Suppressor macrophage treated with lipopolysaccharide for 4 hours (primary cell): Measurements from ENCODE around the gene IFRD2.
"Not testable (repeated sequence)": the region's sequence is repeated elsewhere in the genome, so short reads cannot be mapped to it uniquely, and the experiment has no call there.

Source experiments
- DNase-seq: peaks from one replicate; pipeline ENCODE4 v3.0.0-alpha.2; 2020

Gene IFRD2

DNA sequence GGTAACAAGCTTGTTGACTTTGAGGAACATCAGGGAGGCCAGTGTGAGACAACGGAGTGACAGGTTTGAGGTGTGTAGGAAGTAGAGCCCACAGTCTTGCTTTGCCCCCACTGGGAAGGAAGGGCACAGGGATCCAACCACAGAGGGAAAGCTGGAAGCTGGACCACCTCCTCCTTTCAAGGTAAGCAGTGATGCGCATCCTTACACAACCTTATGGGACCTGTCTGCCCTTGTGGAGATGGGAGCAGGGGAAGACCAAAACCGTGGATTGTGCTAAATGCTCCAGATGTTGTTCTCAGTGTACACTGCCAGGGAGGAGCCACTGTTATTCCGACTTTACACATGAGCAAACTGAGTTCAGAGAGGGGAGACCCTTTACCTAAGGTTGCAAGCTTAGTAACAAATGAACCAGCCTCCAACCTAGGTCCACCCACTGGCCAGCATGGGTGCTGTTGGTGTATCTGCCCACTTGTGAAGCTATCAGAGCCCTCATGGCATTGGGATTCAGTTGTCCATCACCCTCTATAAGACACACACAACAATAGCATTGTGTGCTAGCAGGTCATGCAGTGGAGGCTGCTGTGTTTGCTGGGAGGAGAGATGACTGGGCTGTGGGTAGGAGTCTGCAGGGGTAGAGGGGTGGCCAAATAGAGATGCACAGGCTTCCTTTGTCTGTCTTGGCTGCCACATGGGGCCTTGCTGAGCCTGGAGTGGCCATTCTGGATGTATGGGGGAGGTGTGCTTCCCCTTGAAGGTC, 13.9 kb downstream of the IFRD2 start:
- DNase-seq, result no peak

DNA sequence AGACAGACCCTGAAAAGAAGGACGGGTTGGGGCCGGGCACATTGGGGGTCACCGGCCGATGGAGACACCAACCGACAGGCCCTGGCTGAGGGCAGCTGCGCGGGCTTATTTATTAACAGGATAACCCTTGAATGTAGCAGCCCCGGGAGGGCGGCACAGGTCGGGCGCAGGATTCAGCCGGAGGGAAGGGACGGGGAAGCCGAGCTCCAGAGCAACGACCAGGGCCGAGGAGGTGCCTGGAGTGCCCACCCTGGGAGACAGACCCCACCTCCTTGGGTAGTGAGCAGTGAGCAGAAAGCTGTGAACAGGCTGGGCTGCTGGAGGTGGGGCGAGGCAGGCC, 15.5 kb downstream of the IFRD2 start:
- no peak for DNase-seq

DNA sequence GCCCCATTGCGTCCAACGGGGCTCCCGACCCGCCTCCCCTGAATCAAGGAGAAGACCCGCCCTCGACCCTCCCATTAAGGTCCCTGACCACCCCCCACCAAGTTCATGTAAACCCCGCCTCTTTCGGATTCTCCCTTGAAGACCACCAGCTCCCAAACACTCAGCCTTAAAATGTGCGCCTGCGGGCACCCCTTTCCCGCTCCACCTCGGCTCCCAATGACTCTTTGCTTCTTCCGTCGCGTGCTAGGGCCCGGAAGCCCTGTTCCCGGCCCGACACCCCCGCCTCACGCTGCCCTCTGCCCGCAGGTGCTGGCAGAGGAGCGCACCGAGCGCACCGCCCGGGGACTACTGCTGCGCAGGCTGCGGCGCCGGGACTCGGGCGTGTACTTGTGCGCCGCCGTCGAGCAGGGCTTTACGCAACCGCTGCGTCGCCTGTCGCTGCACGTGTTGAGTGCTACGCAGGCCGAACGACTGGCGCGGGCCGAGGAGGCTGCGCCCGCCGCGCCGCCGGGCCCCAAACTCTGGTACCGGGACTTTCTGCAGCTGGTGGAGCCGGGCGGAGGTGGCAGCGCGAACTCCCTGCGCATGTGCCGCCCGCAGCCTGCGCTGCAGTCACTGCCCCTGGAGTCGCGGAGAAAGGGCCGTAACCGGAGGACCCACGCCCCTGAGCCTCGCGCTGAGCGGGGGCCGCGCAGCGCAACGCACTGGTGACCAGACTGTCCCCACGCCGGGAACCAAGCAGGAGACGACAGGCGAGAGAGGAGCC, 16.1 kb downstream of the IFRD2 start:
- no peak for DNase-seq

GRCh38 chr3:50275141-50275995, 16.9 kb downstream of the IFRD2 start:
- DNase-seq, result no peak

DNA sequence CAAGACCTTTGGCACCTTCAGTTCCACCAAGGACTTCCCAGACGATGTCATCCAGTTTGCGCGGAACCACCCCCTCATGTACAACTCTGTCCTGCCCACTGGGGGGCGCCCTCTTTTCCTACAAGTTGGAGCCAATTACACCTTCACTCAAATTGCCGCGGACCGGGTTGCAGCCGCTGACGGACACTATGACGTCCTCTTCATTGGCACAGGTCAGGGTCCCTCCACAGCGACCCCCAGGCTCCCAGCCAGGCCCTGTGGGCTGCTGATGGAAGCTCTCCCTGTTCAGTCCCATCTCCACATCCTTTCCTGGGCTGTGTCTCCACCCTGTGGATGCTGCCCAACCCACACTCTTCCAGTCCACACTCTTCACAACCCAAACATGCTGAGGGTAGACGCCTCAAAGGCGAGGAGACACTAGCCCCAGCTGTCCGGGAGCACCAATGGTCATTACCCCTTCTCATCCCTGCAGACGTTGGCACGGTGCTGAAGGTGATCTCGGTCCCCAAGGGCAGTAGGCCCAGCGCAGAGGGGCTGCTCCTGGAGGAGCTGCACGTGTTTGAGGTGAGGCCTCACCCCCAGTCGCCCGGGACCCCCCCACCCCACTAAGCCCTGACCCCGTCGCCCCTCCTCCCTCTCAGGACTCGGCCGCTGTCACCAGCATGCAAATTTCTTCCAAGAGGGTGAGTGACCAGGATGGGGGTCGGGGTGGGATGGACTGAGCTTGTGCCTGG, 17.7 kb downstream of the IFRD2 start:
- DNase-seq, result peak; percentile 49

DNA sequence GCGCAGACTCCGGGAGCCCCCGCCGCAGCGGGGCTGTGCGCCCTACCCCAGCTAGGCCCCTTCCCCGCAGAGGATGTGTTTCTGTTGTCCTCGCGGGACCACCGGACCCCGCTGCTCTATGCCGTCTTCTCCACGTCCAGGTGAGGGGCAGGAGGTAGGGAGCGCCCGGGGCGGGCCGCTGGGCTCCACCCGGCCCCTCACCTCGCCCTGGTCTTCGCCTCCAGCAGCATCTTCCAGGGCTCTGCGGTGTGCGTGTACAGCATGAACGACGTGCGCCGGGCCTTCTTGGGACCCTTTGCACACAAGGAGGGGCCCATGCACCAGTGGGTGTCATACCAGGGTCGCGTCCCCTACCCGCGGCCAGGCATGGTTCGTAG, 18.6 kb downstream of the IFRD2 start:
- no peak for DNase-seq

DNA sequence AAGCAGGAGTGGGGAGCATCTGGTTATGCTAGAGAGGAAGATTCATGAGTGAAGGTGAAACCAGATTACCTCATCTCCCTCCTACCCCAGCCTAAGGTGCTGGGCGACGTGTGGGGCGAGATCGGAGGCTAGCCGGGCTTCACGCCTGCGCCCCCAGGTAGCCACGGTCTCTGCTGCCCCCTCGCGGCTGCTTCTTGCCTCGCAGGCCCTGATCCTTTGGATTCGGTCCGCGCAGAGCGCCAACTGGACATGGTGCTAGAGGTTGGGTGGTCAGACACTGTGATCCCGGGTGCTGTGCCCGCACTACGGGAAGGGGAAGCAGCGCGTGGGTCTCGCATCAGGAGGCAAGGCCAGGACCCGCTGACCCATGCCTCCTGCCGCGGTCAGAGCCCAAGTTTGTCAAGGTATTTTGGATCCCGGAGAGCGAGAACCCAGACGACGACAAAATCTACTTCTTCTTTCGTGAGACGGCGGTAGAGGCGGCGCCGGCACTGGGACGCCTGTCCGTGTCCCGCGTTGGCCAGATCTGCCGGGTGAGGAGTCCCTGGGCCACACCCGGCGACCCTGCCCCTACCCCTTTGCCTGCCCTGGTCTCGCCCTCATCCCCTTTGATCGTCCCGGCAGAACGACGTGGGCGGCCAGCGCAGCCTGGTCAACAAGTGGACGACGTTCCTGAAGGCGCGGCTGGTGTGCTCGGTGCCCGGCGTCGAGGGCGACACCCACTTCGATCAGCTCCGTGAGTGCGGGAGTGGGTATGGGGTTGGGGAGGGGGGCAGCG, 19.1 kb downstream of the IFRD2 start:
- DNase-seq, result peak; percentile 92

DNA sequence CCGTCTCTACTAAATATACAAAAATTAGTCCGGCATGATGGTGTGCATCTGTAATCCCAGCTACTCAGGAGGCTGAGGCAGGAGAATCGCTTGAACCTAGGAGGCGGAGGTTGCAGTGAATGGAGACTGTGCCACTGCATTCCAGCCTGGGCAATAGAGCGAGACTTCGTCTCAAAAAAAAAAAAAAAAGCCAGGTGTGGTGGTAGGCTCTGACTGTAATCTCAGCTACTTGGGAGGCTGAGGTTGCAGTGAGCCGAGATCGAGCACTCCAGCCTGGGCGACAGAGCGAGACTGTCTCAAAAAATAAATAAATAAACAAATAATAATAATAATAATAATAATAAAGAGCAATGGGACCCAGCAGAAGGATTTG, 19.7 kb downstream of the IFRD2 start:
- not testable (repeated sequence) for DNase-seq

GRCh38 chr3:50271314-50271936, 20.8 kb downstream of the IFRD2 start:
- DNase-seq, result no peak

GRCh38 chr3:50270422-50271224, 21.6 kb downstream of the IFRD2 start:
- no peak for DNase-seq

- no peak for DNase-seq
Observed at GRCh38 chr3:50269977-50270413, 22.2 kb downstream of the IFRD2 start.

DNA sequence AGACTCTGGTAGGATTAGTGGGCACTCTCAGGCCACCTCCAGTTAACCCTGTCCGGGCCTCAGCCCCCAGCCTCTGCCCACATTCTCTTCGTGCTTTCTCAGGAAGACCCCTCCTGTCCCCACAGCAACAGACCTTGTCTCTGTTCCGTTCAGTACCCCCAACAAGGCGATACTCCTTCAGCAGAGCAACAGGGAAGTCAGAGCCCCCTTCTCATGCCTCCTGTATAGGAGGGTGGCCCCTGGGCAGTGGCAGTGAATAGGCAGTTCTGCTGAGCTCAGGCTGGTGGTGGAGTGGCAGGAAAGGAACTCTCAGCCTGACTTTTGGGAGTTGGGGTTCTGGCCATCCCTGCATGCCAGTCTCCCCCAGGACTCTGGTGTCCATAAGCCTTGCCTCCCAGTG, 22.8 kb downstream of the IFRD2 start:
- DNase-seq, result no peak

DNA sequence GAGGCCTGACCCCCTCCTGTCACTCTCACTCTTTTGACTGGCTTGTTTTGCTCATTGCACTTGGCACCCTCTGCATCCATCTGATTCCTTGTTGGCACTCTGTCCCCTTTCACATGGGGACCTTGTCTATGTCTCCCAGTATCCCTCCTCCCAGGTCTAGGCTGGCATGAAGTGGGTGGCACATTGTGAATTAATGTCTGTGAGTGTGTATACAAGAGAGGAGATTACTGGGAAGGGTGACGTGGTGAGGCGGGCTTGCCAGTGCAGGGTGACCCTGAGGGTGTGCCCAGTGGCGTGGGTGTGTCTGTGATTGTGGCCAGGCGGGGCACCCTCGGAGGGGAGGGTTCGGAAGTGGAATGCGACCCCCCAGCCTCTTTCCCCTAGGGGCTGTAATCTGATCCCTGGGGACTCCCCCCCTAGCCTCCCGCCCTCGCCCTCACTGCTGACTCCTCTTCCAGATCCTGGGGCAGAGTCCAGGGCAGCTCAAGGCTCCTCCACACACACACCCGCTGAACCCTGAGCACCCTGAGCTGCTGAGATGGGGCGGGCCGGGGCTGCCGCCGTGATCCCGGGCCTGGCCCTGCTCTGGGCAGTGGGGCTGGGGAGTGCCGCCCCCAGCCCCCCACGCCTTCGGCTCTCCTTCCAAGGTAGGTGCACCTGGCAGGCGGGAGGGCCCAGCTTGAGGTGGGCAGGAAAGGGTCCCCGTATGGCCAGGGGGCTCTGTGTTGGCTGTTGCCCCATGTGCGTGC, 23.4 kb downstream of the IFRD2 start, which contains the start of gene SEMA3B:
SEMA3B (plus strand) TSS at position 445 of the 749 bp plus-strand sequence; CDS start at position 539, 94 bp downstream.
- DNase-seq, result no peak

GRCh38 chr3:50268276-50268675, 24.0 kb downstream of the IFRD2 start:
- no peak for DNase-seq

DNA sequence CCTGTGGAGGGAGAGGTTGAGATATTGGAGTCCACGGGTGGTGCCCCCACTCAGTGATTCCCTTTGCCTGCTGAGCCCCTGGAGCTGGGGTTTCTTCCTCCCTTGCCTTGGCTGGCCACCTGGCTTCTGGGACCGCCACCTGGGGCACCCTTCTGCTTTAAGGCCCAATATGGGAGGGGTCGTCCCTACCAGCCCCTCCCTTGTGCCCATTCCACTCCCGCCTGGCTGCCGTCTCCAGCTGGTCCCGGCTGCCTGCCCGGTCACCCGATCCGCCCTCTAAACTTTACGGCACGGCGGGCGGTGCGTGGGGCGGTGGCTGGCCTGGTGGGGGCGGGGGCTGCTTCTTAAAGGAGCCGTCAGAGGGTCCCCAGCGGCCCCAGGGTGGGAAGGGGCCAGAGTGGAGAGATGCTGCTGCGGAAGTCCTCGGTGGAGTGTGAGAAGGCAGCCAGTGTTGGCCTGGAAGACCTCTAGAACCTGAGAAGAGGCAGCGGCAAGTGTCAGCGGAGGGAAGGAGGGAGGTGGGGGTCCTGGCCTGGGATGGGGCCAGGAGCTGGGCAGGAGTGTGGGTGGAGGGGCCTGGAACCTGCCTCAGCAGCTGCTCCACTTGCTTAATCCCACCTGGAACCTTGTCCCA, 24.8 kb downstream of the IFRD2 start:
- no peak for DNase-seq

DNA sequence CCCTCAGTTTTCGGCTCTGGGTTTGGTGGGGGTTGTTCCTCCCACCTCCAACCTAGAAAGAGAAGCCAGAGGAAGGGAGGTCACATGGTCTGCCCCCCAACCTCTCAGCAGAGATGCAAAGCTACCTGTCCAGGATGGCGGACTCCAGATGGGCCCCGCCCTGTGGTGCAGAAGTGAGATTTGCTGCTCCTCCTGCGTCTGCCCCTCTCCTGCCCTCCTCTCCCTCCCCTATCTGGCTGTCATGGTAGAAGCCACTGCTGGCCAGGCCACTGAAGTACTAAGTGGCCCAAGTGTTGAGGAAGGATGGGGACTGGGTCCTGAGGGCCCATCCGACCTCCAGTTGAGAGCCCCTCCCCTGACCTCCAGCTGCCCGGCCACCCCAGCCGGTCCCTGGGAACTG, 25.4 kb downstream of the IFRD2 start:
- no peak for DNase-seq

GRCh38 chr3:50266017-50266416, 26.2 kb downstream of the IFRD2 start:
- DNase-seq, result no peak

GRCh38 chr3:50265571-50265970, 26.7 kb downstream of the IFRD2 start:
- no peak for DNase-seq

DNA sequence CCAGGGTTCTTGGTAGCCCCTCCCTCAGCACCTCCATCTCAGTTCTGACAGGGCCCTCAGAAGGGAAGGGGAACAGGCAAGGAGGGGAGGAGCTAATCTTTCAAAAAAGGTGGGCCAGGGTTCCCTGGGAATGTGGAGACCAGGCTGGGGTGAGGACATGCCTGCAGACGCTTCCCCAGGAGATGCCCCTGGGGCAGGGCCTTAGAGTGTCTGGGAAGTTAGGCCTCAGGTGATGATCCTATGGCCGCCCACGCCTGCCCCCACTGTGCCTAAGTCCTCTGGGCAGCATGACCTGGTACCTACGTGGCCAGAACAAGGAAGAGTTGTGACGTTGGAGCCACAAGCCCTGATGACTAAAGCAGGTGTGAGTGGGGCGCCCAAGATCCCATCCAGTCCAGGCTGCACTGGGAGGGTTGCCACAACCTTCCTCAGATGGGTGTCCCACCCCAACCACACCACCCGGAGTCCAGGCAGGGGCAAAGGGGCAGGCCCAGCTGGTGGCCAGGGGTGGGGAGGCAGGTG, 27.2 kb downstream of the IFRD2 start:
- no peak for DNase-seq
